GM12873 (cell line): ENCODE data around the gene SLC24A1.
A peak's percentile ranks its signal among the peaks of the same experiment; 100 is the strongest.

Experiments
- TF ChIP-seq, protein P1 (sequence below): IDR thresholded peaks from 2 replicates; pipeline ENCODE4 v1.5.1; 2012; ENCODE audit warnings: low read depth, mild to moderate bottlenecking, moderate library complexity, low read length, control low read depth; ENCODE audit not compliant: insufficient read depth; ENCODE audit errors: missing control alignments

SLC24A1 gene

DNA sequence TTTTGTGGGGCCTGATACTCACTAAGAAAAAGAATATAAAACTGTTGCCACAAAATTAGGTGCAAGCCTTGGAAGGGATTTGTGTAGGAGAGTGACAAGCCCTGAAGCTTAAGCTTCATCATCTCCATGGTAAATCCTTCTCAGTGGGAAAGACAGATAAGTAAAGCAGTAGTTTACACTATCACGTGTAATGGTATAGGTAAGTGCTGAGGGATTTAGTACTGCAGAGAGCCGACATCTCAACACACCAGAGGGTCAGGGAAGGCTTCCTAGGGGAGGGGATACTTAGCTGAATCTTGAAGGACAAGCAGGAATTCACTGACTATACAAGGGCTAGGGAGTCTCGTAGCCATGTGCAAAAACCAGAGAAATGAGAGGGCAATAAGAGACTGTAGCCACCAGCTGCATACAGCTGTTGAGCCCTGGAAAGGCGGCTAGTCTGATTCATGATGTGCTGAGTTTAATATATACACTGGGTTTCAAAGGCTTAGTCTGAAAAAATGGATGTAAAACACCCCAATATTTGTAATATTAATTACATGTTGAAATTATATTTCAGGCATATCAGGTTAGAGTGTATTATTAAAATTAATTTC lies 11.1 kb downstream of the SLC24A1 start:
- TF ChIP-seq, protein P1, sequence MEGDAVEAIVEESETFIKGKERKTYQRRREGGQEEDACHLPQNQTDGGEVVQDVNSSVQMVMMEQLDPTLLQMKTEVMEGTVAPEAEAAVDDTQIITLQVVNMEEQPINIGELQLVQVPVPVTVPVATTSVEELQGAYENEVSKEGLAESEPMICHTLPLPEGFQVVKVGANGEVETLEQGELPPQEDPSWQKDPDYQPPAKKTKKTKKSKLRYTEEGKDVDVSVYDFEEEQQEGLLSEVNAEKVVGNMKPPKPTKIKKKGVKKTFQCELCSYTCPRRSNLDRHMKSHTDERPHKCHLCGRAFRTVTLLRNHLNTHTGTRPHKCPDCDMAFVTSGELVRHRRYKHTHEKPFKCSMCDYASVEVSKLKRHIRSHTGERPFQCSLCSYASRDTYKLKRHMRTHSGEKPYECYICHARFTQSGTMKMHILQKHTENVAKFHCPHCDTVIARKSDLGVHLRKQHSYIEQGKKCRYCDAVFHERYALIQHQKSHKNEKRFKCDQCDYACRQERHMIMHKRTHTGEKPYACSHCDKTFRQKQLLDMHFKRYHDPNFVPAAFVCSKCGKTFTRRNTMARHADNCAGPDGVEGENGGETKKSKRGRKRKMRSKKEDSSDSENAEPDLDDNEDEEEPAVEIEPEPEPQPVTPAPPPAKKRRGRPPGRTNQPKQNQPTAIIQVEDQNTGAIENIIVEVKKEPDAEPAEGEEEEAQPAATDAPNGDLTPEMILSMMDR: no peak

DNA sequence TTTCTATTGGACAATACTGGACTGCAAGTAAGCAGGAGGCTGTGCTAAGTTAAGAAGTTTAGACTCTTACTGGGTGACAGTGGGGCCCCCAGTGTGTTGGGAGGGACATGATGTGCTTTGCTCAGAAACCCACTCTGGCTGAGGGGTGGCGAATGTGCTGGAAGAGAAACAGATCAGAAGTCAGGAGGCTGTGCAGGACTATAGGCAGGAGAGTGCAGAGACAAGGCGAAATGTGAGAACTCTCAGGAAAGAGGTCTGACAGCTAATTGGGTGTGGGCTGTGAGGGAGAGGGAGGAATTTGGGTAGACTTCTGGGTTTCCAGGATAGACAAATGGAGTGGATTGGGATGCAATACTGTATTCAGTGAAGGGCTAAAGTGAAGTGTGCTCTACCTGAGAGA lies 12.0 kb downstream of the SLC24A1 start:
- TF ChIP-seq, protein P1: no peak

DNA sequence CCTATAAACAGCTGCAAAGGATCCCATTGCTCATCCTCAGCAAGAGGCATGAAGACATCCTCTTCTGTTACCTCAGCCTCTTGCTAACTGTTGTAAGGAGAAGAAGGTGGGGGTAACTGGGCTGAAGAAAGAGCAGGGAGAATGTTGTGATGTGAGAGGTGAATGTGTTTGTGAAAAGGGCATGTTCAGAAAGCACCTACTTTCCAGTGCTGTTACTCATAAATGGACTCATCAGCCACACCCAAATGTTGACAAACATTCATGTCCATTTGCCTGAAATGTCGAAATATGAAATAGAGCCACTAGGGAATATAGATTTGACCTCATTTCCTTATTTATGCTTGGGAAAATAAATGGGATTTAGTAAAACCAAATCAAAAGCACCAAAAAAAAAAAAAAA lies 12.6 kb downstream of the SLC24A1 start:
- TF ChIP-seq, protein P1: no peak

DNA sequence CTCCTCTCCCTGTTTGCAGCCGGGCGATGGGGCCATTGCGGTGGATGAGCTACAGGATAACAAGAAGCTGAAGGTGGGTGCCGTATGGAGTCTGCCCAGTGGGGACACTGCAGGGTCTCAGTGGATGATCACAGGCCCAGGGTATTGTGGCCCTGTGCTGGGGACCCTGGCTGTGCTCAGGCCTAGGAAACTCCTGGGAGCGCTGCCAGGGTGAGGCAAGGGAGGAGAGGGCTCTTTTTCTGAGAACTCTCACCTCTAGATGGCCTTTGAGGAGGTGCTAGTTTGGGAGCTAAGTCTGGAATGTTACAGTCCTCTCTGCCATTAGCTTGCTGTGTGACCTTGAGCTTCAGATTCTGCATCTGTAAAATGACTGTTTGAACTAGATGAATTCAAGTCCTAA lies 16.4 kb downstream of the SLC24A1 start:
- TF ChIP-seq, protein P1: no peak

GRCh38 chr15:65638681-65639089 lies 16.9 kb downstream of the SLC24A1 start:
- TF ChIP-seq, protein P1: peak; percentile 79

DNA sequence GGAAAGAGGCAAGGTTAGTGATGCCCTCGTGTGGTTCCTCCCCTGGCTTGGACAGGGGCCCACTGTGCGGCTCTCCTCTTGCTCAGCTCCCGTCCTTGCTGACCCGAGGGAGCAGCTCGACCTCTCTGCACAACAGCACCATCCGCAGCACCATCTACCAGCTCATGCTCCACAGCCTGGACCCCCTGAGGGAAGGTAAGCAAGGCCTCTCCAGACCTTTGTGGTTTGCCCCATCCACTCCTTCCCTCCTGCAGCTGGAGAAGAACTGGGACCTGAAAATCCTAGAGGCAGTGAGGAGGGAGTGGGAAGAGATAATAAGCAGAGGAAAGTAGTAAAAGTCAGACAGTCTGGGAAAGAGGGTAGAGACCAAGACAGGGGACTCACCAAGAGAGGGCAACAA lies 17.8 kb downstream of the SLC24A1 start:
- TF ChIP-seq, protein P1: no peak

DNA sequence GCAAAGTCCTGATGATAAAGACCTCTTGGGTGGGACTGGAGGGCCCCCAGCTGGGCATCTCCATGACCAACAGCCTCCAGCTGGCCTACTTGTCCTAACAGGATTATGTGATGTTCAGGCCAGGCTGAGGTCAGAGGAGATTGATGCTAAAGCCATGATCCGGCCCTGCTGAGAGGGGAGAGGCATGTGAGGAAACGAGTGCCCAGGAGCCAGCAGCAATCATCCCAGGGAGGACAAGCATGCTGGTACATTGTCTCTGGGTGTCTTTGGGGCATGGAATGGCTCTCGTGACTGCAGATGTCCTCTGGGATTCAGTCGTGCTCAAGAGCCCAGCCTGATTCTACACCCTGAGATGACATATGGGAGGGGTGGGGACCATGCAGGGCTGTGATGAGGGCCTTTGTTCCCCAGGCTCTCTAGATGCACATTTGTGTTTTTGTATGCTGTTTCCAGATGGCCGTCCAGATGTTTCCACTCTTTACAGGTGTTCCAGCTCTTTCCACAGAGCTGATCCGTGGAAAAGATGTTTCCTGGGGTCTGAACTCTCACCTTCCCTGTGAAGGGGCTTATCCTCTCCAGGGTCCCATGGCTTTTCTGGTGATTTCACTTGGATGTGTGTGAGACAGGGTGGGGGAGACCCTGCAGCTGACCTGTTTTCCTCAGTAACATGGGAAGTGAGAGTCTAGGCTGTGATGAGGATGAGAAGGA lies 20.2 kb downstream of the SLC24A1 start:
- TF ChIP-seq, protein P1: no peak
